ENCODE results near the gene GPR141. TPM values are rescaled to one million over a fixed set of nuclear protein-coding genes. Genes with fewer than 3 reads are reported as not detected.

Gene GPR141
- total RNA-seq, 1 donor: not detected

DNA sequence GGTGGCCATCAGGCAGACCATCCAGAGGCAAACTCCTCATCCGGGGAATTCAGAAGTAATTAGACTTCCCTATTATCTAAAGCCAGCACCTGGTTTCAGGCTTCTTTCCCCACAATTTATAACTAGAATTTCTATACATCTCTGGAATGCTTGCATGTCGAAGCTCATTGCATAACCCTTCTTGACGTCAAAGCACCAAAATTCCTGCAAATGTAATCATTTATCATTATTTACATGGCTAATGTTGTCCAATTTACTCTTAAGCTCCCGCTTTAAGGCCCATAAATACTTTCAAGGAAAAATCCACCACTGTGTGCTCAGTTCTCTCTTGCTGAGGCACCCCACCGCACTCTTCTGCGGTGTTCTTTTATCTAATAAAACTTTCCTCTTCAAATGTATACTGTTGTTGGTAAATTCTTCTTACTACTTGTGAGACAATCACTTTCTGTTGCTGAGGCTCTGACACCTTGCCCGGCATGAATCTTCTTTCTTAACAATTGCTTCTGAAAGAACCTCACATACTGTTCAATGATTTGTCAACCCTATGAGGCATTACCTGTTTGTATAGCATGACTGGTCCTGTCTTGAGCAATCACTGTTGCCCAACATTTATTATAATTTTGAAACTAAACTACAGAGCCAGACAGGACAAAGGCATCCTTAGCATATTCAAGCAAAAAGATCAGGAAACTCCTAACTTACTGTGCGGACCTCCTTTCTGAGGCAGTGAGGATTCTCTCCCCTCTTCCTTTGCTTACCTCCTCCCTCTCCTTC is 17.4 kb upstream of the GPR141 start:
- no peak overlapping the region for H3K27ac ChIP-seq (ENCODE audit: low read depth, low read length)
- no peak overlapping the region for H3K4me3 ChIP-seq (ENCODE audit: insufficient read depth, low read length)
- no peaks in the 10 kb centered on the region for H3K36me3 ChIP-seq (ENCODE audit: insufficient read depth, low read length)
- H3K9me3 ChIP-seq (ENCODE audit: low read depth, low read length): peaks cover 2% of the 10 kb centered on the region
- no peak overlapping the region for H2AFZ ChIP-seq (ENCODE audit: low read length)
- no peaks in the 10 kb centered on the region for H4K20me1 ChIP-seq (ENCODE audit: insufficient read depth, low read length)
- no peaks in the 10 kb centered on the region for H3K27me3 ChIP-seq (ENCODE audit: insufficient read depth, low read length)
- H3K79me2 ChIP-seq (ENCODE audit: insufficient read depth, low read length): no peaks in the 10 kb centered on the region
- H3K4me1 ChIP-seq (ENCODE audit: insufficient read depth, low read length): no peaks in the 10 kb centered on the region
- H3K4me2 ChIP-seq (ENCODE audit: insufficient read depth, low read length): no peak overlapping the region
- TF ChIP-seq, protein P1, sequence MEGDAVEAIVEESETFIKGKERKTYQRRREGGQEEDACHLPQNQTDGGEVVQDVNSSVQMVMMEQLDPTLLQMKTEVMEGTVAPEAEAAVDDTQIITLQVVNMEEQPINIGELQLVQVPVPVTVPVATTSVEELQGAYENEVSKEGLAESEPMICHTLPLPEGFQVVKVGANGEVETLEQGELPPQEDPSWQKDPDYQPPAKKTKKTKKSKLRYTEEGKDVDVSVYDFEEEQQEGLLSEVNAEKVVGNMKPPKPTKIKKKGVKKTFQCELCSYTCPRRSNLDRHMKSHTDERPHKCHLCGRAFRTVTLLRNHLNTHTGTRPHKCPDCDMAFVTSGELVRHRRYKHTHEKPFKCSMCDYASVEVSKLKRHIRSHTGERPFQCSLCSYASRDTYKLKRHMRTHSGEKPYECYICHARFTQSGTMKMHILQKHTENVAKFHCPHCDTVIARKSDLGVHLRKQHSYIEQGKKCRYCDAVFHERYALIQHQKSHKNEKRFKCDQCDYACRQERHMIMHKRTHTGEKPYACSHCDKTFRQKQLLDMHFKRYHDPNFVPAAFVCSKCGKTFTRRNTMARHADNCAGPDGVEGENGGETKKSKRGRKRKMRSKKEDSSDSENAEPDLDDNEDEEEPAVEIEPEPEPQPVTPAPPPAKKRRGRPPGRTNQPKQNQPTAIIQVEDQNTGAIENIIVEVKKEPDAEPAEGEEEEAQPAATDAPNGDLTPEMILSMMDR (IDR thresholded peaks at IDR 0.05; ENCODE audit: extremely low read depth, low read depth, low read length): no peak
- DNase-seq (ENCODE audit: insufficient read length, low spot score, missing footprints): no peak

DNA sequence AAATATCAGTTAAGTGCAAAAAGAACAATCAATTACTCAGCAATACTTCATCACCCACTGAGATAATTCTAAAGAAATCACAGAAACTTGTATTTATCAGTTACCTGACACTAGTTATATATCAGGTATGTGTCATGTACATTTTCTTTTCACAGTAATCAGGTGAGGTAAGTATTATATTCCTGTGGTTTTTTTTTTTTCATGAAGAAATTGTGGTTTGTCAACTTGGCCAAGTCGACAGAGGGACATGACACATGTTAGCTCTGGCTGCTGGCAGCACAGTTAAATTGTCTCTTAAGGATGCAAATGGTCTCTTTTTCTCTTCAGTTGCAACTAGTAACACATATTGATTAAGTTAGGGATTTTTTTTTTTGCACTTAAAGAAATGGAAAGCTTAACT is 13.7 kb upstream of the GPR141 start:
- Histone ChIP-seq H3K27ac (ENCODE audit: low read depth, low read length) (no peak overlapping the region), H3K36me3 (ENCODE audit: insufficient read depth, low read length) (no peaks in the 10 kb centered on the region), H3K79me2 (ENCODE audit: insufficient read depth, low read length) (no peaks in the 10 kb centered on the region), H4K20me1 (ENCODE audit: insufficient read depth, low read length) (no peaks in the 10 kb centered on the region), H3K4me1 (ENCODE audit: insufficient read depth, low read length) (no peaks in the 10 kb centered on the region), H3K4me3 (ENCODE audit: insufficient read depth, low read length) (no peak overlapping the region), H3K9me3 (ENCODE audit: low read depth, low read length) (peaks cover 2% of the 10 kb centered on the region), H3K27me3 (ENCODE audit: insufficient read depth, low read length) (no peaks in the 10 kb centered on the region), H3K4me2 (ENCODE audit: insufficient read depth, low read length) (no peak overlapping the region), H2AFZ (ENCODE audit: low read length) (no peak overlapping the region)
- TF ChIP-seq, protein P1 (IDR thresholded peaks at IDR 0.05; ENCODE audit: extremely low read depth, low read depth, low read length): no peak
- no peak for DNase-seq (ENCODE audit: insufficient read length, low spot score, missing footprints)

DNA sequence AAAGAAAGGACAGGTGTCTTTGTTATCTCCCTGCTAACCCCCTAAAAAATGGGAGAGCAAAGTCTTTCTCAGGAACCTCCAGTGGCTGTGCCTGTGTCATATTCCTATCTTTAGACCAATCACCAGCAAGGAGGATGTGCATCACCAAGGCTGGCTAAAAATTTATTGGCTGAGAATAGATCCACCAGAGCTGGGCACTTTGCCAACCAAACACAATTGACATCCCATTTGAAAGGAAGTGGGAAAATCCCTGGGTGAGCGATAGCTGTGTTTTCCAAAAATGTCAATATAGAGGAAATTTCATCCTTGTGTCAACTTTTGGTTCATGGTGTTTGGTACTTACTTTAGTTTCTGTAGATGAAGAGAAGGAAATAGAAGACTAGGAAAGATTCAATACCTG is 13.1 kb upstream of the GPR141 start:
- Histone ChIP-seq H3K4me2 (ENCODE audit: insufficient read depth, low read length) (no peak overlapping the region), H3K4me1 (ENCODE audit: insufficient read depth, low read length) (no peaks in the 10 kb centered on the region), H3K36me3 (ENCODE audit: insufficient read depth, low read length) (no peaks in the 10 kb centered on the region), H3K9me3 (ENCODE audit: low read depth, low read length) (peaks cover 2% of the 10 kb centered on the region), H3K4me3 (ENCODE audit: insufficient read depth, low read length) (no peak overlapping the region), H2AFZ (ENCODE audit: low read length) (no peak overlapping the region), H3K79me2 (ENCODE audit: insufficient read depth, low read length) (no peaks in the 10 kb centered on the region), H3K27ac (ENCODE audit: low read depth, low read length) (no peak overlapping the region), H3K27me3 (ENCODE audit: insufficient read depth, low read length) (no peaks in the 10 kb centered on the region), H4K20me1 (ENCODE audit: insufficient read depth, low read length) (no peaks in the 10 kb centered on the region)
- DNase-seq (ENCODE audit: insufficient read length, low spot score, missing footprints): peak; percentile 10
- TF ChIP-seq, protein P1 (IDR thresholded peaks at IDR 0.05; ENCODE audit: extremely low read depth, low read depth, low read length): no peak

DNA sequence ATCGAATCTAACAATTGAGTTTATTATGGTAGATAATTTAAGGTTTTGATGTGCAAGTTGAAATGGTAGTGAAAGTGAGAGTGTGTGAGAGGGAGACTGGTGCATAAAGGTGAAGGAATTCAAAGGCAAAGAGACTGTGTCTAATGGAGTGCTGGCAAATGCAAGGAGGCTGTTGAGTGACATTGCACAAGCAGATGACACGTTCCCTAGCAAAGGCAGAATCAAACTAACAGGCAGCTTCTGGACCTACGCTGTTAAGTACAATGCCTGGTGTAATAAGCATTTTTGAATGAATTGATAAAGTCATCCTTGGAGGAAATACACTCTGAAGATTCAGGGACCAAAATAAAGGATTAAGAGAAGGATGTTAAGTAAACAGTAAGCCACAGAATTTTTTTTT is 11.7 kb upstream of the GPR141 start:
- Histone ChIP-seq H3K27me3 (ENCODE audit: insufficient read depth, low read length) (no peaks in the 10 kb centered on the region), H3K9me3 (ENCODE audit: low read depth, low read length) (no peaks in the 10 kb centered on the region), H3K4me3 (ENCODE audit: insufficient read depth, low read length) (no peak overlapping the region), H3K36me3 (ENCODE audit: insufficient read depth, low read length) (no peaks in the 10 kb centered on the region), H3K27ac (ENCODE audit: low read depth, low read length) (no peak overlapping the region), H4K20me1 (ENCODE audit: insufficient read depth, low read length) (no peaks in the 10 kb centered on the region), H3K79me2 (ENCODE audit: insufficient read depth, low read length) (no peaks in the 10 kb centered on the region), H3K4me1 (ENCODE audit: insufficient read depth, low read length) (no peaks in the 10 kb centered on the region), H3K4me2 (ENCODE audit: insufficient read depth, low read length) (no peak overlapping the region), H2AFZ (ENCODE audit: low read length) (no peak overlapping the region)
- TF ChIP-seq, protein P1 (IDR thresholded peaks at IDR 0.05; ENCODE audit: extremely low read depth, low read depth, low read length): no peak
- no peak for DNase-seq (ENCODE audit: insufficient read length, low spot score, missing footprints)
